HL-60 (cell line): ENCODE results near the gene DBN1.
A peak's percentile ranks its signal among the peaks of the same experiment; 100 is the strongest.

Experiments
- DNase-seq, 2 experiments: peaks; one replicate each; pipeline ENCODE4 v3.0.0-alpha.2; 2010 to 2020; ENCODE audit warnings: low read depth in 1 of 2, low spot score in 1 of 2
- H3K27ac ChIP-seq: fragments of 250-450 bp; sonication (Bioruptor Pico); replicated peaks from 2 replicates; pipeline ENCODE4 v1.5.1; 2020; ENCODE audit warnings: mild to moderate bottlenecking, moderate library complexity
- H3K27me3 ChIP-seq: fragments of 250-450 bp; sonication (Bioruptor Pico); 2 replicates; pipeline ENCODE4 v1.5.1; 2021; ENCODE audit warnings: mild to moderate bottlenecking, moderate library complexity; ENCODE audit not compliant: insufficient read depth, poor library complexity, severe bottlenecking
- H3K4me3 ChIP-seq: replicated peaks from 2 replicates; pipeline ENCODE4 v1.5.1; 2011; ENCODE audit warnings: mild to moderate bottlenecking, control low read depth, low read length; ENCODE audit not compliant: insufficient read depth
- GABPA ChIP-seq: IDR thresholded peaks from 2 replicates; pipeline ENCODE4 v1.6.1; 2012; ENCODE audit warnings: low read depth
- POLR2AphosphoS5 ChIP-seq: IDR thresholded peaks from 2 replicates; pipeline ENCODE4 v1.6.1; 2012; ENCODE audit warnings: low read depth
- SPI1 ChIP-seq: IDR thresholded peaks from 2 replicates; pipeline ENCODE4 v1.6.1; 2012; ENCODE audit warnings: low read depth, mild to moderate bottlenecking, borderline replicate concordance
- TF ChIP-seq, protein P1 (sequence below): IDR thresholded peaks from 2 replicates; pipeline ENCODE4 v1.6.1; 2012; ENCODE audit warnings: low read depth; ENCODE audit not compliant: insufficient replicate concordance
- TF ChIP-seq, protein P2 (sequence below): IDR thresholded peaks from one replicate; pipeline ENCODE4 v1.5.1; 2011; ENCODE audit warnings: low read length, control low read depth, inconsistent platforms; ENCODE audit not compliant: insufficient read depth

Gene DBN1

DNA sequence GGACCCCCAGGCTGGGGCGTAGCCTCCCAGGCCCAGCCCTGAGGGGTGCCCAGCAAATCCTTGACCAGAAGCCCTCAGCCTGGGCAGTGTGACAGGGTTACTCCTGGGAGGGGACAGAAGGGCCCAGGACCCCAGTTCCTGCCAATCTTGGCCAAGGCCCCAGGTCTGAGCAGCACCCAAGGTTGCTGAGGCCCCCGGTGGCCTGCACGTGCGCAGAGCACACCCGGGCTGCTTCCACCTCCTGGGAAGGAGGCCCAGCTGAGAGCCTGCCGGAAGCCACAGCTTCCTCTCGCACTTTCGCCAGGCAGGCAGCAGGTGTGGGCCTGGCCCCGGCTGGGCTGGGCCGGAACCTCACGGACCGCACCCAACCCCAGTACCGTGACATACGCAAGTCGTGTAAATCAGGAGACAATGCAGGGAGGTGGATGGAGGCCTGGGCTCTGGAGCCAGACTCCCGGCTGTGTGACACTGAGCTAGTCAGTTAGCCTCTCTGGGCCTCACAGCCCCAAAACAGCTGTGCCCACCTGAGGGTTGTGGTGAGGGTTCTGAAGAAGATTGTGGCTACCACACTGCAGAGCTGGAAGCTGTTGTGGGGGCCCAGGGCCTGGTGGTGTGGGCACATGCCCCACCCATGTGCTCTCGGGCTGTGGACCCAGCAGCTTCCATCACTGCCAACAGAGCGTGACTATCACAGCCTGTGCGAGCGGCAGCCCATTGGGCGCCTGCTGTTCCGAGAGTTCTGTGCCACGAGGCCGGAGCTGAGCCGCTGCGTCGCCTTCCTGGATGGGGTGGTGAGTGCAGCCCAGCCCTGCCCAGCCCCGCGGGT is 41.9 kb downstream of the DBN1 start:
- no peaks in the 10 kb centered on the region for H3K27me3 ChIP-seq
- no peak overlapping the region for H3K4me3 ChIP-seq
- DNase-seq, result peak; percentile 88 to 91
- H3K27ac ChIP-seq, result peak overlapping the region; percentile 98
- peak; percentile 63 for TF ChIP-seq GABPA
- TF ChIP-seq, protein P1, sequence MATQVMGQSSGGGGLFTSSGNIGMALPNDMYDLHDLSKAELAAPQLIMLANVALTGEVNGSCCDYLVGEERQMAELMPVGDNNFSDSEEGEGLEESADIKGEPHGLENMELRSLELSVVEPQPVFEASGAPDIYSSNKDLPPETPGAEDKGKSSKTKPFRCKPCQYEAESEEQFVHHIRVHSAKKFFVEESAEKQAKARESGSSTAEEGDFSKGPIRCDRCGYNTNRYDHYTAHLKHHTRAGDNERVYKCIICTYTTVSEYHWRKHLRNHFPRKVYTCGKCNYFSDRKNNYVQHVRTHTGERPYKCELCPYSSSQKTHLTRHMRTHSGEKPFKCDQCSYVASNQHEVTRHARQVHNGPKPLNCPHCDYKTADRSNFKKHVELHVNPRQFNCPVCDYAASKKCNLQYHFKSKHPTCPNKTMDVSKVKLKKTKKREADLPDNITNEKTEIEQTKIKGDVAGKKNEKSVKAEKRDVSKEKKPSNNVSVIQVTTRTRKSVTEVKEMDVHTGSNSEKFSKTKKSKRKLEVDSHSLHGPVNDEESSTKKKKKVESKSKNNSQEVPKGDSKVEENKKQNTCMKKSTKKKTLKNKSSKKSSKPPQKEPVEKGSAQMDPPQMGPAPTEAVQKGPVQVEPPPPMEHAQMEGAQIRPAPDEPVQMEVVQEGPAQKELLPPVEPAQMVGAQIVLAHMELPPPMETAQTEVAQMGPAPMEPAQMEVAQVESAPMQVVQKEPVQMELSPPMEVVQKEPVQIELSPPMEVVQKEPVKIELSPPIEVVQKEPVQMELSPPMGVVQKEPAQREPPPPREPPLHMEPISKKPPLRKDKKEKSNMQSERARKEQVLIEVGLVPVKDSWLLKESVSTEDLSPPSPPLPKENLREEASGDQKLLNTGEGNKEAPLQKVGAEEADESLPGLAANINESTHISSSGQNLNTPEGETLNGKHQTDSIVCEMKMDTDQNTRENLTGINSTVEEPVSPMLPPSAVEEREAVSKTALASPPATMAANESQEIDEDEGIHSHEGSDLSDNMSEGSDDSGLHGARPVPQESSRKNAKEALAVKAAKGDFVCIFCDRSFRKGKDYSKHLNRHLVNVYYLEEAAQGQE, result no peak
- no peak; the same call in 1 of the 2 replicates for TF ChIP-seq SPI1
- TF ChIP-seq POLR2AphosphoS5, result peak; percentile 99
- TF ChIP-seq, protein P2, sequence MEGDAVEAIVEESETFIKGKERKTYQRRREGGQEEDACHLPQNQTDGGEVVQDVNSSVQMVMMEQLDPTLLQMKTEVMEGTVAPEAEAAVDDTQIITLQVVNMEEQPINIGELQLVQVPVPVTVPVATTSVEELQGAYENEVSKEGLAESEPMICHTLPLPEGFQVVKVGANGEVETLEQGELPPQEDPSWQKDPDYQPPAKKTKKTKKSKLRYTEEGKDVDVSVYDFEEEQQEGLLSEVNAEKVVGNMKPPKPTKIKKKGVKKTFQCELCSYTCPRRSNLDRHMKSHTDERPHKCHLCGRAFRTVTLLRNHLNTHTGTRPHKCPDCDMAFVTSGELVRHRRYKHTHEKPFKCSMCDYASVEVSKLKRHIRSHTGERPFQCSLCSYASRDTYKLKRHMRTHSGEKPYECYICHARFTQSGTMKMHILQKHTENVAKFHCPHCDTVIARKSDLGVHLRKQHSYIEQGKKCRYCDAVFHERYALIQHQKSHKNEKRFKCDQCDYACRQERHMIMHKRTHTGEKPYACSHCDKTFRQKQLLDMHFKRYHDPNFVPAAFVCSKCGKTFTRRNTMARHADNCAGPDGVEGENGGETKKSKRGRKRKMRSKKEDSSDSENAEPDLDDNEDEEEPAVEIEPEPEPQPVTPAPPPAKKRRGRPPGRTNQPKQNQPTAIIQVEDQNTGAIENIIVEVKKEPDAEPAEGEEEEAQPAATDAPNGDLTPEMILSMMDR, result no peak

DNA sequence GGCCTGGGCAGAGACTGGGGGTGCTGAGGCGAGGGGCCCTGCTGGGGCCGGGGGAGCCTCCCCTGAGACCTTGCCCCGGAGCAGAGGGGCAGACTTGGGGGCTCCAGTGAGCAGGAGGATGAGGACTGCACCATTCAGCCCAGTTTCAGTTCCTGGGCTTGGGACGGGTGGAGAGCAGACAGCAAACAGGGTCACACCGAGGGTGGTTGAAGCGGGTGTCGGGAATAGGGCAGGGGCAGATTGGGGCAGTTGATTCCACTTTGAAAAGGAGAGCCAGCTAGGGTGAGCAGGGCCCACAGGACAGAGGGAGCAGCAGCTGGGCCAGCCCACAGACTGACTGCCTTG is 42.5 kb downstream of the DBN1 start:
- no peaks in the 10 kb centered on the region for H3K27me3 ChIP-seq
- TF ChIP-seq POLR2AphosphoS5, result no peak
- TF ChIP-seq, protein P2, result no peak
- TF ChIP-seq, protein P1, result no peak
- no peak for TF ChIP-seq SPI1
- no peak for TF ChIP-seq GABPA
- H3K4me3 ChIP-seq, result no peak overlapping the region
- no peak for DNase-seq
- peak overlapping the region; percentile 98 for H3K27ac ChIP-seq

DNA sequence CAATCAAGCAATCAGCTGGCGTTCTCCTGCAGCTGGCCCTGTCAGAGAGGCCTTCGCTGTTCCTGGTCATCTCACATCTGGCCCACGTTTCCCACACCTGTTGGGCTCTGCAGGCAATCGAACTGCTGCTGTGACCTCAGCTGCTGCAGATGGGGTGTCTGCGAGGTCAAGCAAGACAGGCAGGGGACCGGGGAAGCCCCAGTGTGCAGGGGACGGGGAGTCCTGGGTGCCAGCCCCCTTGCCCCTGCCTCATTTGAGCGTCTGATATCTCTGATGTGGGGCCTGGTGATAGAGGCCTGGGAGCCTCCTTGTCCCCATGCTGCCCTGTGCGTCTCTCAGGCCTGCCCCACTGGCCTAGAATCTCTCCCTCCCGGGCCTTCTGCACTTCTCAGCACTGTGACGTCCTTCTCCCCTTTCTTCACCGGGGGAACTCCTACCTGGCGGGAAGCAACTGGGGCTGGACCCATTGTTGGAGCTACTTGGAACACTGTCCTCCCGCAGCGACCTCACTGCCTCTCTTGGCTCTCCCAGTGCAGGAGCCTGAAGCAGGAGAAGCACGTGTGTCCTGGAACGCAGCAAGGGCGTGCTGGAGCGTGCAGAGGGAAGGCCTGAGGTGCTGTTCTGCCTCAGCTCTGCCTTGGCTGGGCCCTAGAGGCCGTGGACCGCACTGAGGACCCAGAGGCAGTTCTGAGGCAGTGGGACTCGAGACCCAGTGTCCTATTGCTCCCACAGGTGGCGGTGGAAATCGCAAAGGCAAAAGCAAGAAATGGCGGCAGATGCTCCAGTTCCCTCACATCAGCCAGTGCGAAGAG is 43.1 kb downstream of the DBN1 start:
- H3K27ac ChIP-seq, result peak overlapping the region; percentile 98
- no peaks in the 10 kb centered on the region for H3K27me3 ChIP-seq
- H3K4me3 ChIP-seq, result peak overlapping the region; percentile 27
- TF ChIP-seq, protein P1, result no peak
- TF ChIP-seq POLR2AphosphoS5, result 0 out of 2 replicates have a peak, but pooled peaks have one; percentile 11
- DNase-seq, result peak in 1 of 2 experiments; percentile 54
